ENCODE results near the gene GPR55.
A peak's percentile ranks its signal among the peaks of the same experiment; 100 is the strongest.

Gene GPR55

DNA sequence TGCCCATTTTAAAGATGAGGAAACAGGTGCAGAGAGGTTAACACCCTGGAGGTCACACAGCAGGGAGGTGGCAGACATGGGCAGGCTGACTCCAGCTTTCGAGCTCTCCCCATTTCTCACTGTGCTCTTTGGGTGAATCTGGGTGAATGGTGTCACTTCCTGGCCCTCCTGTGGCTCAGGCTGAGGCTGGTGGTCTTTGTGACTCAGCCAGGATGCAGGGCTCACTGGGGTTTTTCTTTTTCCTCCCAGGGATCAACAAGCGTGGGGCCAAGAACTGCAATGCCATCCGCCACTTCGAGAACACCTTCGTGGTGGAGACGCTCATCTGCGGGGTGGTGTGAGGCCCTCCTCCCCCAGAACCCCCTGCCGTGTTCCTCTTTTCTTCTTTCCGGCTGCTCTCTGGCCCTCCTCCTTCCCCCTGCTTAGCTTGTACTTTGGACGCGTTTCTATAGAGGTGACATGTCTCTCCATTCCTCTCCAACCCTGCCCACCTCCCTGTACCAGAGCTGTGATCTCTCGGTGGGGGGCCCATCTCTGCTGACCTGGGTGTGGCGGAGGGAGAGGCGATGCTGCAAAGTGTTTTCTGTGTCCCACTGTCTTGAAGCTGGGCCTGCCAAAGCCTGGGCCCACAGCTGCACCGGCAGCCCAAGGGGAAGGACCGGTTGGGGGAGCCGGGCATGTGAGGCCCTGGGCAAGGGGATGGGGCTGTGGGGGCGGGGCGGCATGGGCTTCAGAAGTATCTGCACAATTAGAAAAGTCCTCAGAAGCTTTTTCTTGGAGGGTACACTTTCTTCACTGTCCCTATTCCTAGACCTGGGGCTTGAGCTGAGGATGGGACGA, 47.1 kb downstream of the GPR55 start:
- peak; percentile 62 to 65 for DNase-seq

DNA sequence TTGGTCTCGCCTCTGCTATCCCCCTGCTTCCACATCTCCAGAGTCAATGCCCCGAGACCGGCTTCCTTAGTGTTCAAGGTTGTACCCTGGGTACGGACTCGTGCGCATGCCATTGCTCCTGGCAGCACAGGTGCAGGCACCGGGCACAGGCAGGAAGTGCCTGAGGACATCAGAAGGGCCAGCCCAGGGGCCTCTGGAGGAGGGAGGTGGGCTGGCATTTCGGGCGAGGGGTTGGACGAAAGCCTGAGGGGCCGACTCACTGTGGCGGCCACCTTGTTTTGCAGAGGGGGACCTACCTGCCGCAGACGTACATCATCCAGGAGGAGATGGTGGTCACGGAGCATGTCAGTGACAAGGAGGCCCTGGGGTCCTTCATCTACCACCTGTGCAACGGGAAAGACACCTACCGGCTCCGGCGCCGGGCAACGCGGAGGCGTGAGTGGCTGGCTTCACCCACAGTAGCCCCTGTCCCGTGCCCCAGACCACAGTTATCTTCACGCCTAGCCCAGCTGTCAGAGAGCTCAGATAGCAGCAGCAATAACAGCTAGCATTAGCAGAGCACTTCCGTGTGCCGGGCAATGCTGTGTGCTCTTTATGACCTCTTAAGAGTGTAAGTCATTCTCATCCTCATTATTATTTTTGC, 47.8 kb downstream of the GPR55 start:
- no peak for DNase-seq

GRCh38 chr2:230875347-230876315, 49.4 kb downstream of the GPR55 start:
- DNase-seq = peak in 1 of 2 donors; percentile 1

DNA sequence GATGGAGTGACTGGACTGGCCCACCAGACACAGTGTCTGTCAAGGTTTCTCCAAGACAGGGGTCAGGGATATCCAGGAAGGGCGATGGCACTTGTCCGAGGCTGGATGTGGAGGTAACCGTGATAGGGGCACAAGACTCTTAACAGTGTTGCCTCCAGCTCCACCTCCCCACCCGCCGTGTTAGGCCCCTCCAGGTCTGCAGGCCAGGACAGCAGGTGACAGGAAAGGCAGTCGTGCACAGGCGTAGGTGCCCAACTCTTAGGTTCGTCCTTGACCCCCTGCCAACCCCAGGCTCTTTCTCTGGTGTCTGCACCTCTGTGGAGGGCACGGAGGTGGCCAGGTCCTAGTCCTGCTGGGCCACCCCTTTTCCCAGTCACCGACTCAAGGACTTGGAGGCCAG, 50.2 kb downstream of the GPR55 start:
- DNase-seq = no peak

DNA sequence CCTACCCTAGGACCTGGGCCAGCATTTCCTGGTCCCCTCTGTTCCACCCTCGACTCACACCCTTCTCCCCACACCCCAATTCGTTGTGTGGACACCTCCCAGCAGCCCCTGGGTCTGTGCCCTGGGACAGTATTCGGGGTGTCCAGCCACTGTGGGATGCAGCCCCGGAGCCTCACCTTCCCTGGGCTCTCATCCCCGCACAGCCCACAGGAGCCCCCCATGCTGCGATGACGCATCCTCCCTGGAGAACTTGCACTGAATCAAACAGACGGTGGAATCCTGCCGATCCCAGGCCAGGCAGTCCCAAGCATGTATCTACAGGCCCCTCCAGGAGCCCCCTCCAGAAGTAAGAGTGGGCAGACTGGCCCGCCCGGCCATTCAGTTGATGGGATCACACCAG, 50.6 kb downstream of the GPR55 start:
- peak in 1 of 2 donors; percentile 10 for DNase-seq

DNA sequence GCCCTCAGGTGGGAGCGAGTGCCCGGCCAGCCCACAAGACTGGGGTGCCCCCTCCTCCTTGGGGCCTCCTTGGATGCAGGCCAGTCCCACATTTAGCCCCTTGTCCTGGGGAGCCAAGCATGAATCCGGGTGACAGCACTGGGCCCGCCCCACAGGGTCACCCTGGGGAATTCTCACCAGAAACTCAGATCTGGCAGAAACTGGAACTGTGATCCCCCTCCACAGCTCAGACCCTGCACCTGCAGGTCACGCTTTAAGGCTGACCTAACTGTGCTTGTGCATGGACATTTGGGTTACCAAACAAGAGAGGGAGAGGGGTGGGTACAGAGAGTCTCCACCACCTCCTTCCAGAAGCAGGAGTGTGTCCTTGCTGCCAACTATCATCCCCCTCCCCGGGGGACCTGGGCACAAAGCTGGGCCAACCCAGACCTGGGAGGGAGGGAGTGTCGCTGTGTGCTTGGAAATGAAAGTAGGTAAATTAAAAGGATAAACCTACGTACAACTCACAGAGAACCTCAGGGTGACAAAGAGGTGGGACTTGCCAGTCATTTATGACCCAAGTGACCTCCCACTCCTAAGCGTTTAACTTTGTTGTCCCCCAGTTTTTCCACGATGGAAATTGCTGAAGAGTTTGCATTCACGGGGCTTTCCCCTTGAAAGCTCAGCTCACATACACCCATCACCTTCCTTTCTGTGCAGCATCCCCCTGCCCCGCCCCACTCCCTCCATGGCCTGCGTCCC, 51.2 kb downstream of the GPR55 start:
- DNase-seq = peak in 1 of 2 donors; percentile 64

DNA sequence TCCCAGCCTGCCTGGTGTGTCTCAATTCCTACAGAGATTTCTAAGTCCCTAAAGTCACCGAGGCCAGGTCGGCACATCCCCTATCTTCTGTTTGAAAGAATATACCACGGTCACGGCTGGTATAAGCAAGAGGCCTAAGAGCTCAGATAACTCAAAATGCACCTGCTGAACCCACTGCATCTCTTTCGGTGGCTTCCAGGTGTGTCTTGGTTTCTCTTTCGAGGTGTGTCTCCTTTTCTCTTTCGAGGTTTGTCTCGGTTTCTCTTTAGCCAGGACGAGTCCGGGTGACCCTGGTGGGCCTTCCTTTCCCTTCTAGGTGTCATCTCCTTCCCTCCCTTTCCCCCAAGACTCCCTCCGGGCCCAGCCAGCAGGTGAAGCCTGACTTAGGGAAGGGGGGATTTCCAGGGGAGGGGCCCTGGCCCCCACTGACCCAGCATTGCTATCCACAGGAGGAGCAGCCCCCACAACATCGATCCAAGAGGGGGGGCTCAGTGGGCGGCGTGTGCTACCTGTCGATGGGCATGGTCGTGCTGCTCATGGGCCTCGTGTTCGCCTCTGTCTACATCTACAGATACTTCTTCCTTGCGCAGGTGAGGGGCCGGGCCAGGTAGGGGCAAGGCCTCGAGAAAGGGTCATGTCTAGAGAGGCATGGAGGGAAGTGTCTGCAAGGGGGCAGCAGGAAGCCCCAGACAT, 51.9 kb downstream of the GPR55 start:
- DNase-seq = no peak

- DNase-seq = no peak
These were observed 52.7 kb downstream of the GPR55 start for GRCh38 chr2:230872151-230872967.

- peak in 1 of 2 donors; percentile 10 for DNase-seq
These were observed 53.5 kb downstream of the GPR55 start for GRCh38 chr2:230871361-230872150.

GRCh38 chr2:230870544-230871360, 54.3 kb downstream of the GPR55 start:
- no peak for DNase-seq

DNA sequence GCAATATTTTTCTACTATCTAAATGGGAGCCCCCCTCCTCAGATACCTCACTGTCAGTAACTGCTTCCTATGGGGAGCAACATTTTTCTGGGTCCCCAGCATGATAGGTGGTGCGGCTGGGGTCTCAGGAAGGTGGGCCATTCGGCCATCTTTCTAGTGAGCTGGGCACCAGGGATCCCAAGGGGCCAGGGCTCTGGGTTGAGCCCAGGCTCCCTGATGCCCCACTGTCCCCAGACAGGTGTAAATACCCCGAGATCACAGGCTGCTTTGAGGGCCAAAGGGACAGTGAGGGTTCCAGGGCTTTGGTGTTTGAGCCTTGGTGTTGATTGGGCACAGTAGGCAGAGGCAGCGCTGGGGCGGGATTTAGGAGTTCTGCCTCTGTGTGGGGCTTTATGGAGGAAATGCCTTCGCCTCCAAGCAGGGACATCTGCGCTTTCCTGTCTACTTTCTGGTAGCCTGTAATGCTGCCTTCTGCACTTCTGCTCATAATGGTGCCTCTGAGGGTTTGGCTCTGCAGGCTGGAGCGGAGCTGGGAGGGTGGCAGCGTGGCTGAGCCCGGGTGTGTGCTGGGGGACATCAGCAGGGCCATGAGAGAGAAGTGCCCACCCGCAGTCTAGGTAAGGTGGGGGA, 55.0 kb downstream of the GPR55 start:
- no peak for DNase-seq

DNA sequence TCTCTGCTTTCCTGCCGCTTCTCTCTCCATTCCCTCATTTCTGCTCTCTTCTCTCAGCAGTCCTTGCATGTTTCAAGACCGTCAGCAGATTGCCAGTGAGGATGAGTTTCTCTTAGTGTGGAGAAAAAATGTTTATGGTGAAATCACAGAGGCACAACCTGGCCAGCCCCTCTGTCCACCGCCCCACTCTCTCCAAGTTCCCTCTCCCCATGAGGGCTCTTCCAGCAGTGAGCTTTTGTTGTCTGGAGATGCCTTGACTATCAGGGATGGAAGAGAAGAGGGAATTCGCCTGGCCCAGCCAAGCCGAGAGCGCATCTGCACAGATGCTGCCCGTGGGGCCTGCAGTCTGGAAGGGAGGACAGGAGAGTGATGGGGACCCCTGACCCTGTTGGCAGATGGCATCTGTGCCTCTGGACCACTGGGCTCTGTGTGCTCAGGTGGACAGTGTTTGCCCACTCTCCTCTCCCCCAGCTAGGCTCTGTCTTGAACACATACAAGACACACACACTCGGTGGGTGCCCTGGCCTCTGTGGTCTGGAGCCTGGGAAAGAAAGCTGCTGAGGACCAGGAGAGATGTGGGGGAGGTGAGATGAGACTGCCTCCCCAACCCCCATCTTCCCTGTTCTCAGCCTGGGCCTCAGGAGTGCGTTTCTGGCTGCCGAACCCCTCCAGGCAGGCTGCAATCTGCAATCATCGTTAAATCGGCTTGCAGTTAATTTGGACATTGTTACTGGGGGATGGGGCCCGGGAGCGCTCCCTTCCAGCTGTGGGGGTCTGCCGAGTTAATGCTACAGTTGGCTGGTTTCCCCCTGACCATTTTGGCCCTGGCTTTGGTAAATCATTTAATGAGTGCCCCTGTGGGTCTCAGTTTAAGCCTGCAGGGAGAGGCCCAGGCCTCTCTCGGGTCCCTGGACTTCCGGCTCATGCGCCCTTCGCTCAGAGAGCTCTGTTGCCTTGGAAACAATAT, 55.8 kb downstream of the GPR55 start:
- no peak for DNase-seq

GRCh38 chr2:230868161-230868946, 56.7 kb downstream of the GPR55 start:
- DNase-seq = no peak

GRCh38 chr2:230866756-230867523, 58.1 kb downstream of the GPR55 start:
- peak; percentile 73 to 82 for DNase-seq
